ENCODE data around the gene ALDH1A3.

Gene ALDH1A3

DNA sequence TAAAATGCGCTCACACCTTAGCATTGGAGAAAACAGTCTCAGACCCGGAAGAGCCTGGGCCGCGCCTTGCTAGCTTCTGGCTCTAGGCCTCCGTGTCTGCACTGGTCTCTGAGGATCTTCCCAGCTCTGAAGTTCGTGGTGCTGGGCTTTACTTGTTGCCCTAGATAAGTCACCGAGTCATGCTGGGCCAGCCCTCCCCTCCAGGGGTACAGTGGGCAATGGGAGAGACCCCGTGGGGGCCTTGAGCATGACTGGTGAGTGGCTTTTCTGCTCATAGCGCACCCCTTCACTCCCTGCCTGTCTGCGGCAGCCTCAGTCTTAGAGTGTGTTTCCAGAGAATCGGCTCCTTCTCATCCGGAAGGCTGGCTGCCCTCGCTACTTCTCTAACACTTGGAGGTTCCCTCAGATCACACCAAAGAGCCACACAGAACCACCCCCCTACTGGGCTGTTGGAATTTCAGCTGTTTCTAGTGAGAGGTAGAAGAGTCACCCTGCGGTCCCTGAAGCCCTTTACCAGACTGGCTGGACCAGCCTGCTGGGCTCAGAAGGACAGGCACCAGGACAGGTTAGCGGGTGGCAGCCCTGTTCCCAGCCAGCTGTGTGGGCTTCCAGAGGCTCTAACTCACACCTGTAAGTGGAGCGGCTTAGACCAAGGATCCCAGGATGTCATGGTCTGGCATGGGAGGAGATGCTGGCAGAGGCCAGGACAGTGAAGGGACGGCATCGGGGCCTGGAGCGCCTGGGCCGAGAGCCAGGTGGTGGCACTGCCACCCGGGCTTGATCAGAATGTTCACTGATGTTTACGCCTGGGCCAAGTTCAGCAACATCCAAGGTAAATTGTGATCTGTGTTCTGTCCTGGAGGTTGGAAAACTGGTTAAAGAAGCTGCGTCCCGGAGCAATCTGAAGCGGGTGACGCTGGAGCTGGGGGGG is 17.9 kb downstream of the ALDH1A3 start:
- CTCF ChIA-PET = interaction anchor here (1.6 kb wide), 1 partner anchor 110 kb away, joined by 7 read pairs; no protein-coding TSS in a partner anchor
- no peak for DNase-seq
- Mint-ChIP-seq H3K4me1 (no peaks in the 10 kb centered on the region), H3K36me3 (no peaks in the 10 kb centered on the region), H3K27me3 (peaks cover 54% of the 10 kb centered on the region), H3K4me3 (no peak overlapping the region), H3K27ac (no peak overlapping the region), H3K9me3 (no peaks in the 10 kb centered on the region)

DNA sequence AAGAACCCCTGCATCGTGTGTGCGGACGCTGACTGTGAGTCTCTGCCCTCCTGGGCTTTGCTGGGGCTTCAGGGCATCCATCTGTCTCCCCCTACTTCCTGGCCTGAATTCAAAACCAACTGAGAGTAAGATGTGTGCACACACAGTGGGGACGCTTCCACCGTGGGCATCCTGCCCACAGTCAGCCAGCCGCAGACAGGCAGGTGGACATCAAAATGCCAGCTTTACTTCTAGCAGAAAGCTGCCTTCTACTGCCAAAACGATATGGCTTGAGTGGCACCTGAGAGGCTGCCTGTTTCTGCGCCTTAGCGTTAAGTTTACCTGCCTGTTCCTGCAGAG is 18.5 kb downstream of the ALDH1A3 start:
- H3K27ac Mint-ChIP-seq = no peak overlapping the region
- peaks cover 52% of the 10 kb centered on the region for H3K27me3 Mint-ChIP-seq
- no peaks in the 10 kb centered on the region for H3K9me3 Mint-ChIP-seq
- no peaks in the 10 kb centered on the region for H3K4me1 Mint-ChIP-seq
- no peaks in the 10 kb centered on the region for H3K36me3 Mint-ChIP-seq
- DNase-seq = no peak
- CTCF ChIA-PET = no interaction called here
- no peak overlapping the region for H3K4me3 Mint-ChIP-seq

DNA sequence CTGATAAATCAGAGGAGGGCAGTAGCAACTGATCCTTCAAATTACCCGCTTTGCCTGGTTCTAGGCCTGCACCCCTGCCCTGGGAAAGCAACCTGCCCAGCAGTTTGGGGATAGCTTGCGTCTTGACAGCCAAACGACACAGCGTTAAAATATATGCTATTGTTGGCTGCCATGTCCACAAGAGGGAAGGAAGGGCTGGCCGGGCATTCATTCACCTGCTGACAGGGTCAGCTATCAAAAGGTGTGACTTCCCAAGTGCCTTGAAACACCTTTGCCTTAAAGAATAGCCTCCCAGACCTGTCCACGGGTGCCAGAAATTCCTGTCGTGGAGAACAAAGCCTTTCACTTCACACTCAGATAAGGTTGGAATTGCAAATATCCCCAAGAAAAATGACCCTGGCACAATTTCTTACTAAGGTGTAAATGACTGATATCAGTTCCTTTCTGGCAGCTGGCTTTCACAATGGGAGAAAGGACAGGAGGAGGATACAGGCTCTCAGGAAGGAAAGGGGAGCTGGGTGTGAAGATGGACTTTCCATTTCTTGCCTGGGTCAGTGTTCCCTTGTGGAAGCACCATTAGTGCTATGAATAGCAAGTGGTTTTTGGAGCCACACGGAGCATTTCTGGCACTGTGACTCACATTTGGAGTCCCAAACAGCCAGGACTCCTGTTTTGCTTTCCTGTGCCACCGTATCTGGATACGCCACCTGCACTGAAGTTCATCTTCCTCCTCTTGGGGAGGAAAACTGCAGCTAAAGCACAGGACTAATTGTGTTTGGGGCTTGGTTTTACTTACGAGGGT is 19.2 kb downstream of the ALDH1A3 start:
- CTCF ChIA-PET = no interaction called here
- Mint-ChIP-seq H3K4me3 (no peak overlapping the region), H3K36me3 (no peaks in the 10 kb centered on the region), H3K4me1 (no peaks in the 10 kb centered on the region), H3K27me3 (peaks cover 44% of the 10 kb centered on the region), H3K9me3 (no peaks in the 10 kb centered on the region), H3K27ac (no peak overlapping the region)
- DNase-seq = no peak

GRCh38 chr15:100899601-100900000 is 20.0 kb downstream of the ALDH1A3 start:
- H3K4me3 Mint-ChIP-seq = no peak overlapping the region
- H3K4me1 Mint-ChIP-seq = no peaks in the 10 kb centered on the region
- CTCF ChIA-PET = interaction anchor here (0.6 kb wide), 1 partner anchor 108 kb away, joined by 4 read pairs; no protein-coding TSS in a partner anchor
- H3K9me3 Mint-ChIP-seq = no peaks in the 10 kb centered on the region
- H3K27ac Mint-ChIP-seq = no peak overlapping the region
- H3K27me3 Mint-ChIP-seq = peaks cover 42% of the 10 kb centered on the region
- no peak for DNase-seq
- no peaks in the 10 kb centered on the region for H3K36me3 Mint-ChIP-seq

DNA sequence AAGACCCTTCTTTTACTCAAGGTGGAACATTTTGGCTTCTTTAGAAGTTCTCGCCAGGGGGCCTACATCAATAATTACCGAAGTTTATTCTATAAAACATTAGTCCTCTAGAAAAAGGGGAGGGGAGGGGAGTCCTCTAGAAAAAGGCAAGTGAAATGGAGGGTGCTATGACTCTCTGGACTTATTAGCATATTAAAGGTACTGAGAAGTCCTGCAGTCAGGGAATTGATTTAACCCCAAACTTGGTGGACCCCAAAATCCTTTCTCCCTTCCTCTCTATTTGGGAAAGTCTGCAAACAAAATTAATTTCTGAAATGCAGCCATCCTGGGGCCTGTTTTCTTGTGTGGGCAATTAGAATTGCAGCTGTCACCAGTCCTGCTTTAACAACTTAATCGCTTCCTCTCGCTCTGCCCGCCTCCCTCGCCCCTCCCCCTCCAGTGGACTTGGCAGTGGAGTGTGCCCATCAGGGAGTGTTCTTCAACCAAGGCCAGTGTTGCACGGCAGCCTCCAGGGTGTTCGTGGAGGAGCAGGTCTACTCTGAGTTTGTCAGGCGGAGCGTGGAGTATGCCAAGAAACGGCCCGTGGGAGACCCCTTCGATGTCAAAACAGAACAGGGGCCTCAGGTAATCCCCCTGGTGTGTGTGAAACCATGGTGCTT is 20.6 kb downstream of the ALDH1A3 start:
- Mint-ChIP-seq H3K9me3 (no peaks in the 10 kb centered on the region), H3K27ac (no peak overlapping the region), H3K36me3 (no peaks in the 10 kb centered on the region), H3K4me1 (no peaks in the 10 kb centered on the region), H3K4me3 (no peak overlapping the region), H3K27me3 (peaks cover 41% of the 10 kb centered on the region)
- DNase-seq = no peak
- CTCF ChIA-PET = interaction anchor here (0.6 kb wide), 1 partner anchor 108 kb away, joined by 4 read pairs; no protein-coding TSS in a partner anchor

DNA sequence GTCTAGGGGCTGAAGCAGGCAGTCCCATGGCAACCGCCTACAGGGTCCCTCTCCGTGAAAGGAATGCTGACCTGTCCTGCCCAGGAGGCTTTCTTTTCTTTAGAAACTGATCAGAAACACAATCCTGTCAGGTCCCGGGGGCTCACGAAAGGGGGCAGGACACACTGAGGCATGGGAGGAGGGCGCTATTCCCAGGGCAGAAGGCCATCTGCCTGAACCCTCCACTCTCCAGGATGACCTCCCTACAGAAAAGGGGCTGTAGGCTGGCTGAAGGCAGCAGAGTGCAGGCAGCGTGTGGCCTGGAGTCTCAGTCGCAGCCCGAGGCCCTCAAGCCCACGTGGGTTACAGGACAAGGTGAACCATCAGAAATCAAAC is 21.2 kb downstream of the ALDH1A3 start:
- Mint-ChIP-seq H3K9me3 (no peaks in the 10 kb centered on the region), H3K4me1 (no peaks in the 10 kb centered on the region), H3K4me3 (no peak overlapping the region), H3K27ac (no peak overlapping the region), H3K27me3 (peaks cover 41% of the 10 kb centered on the region), H3K36me3 (no peaks in the 10 kb centered on the region)
- DNase-seq = no peak
- CTCF ChIA-PET = no interaction called here

GRCh38 chr15:100901296-100901695 is 21.7 kb downstream of the ALDH1A3 start:
- Mint-ChIP-seq H3K36me3 (no peaks in the 10 kb centered on the region), H3K27me3 (peaks cover 45% of the 10 kb centered on the region), H3K4me3 (no peak overlapping the region), H3K27ac (no peak overlapping the region), H3K4me1 (no peaks in the 10 kb centered on the region), H3K9me3 (no peaks in the 10 kb centered on the region)
- CTCF ChIA-PET = interaction anchor here (2.5 kb wide), 1 partner anchor 16 kb away, joined by 14 read pairs; the partner anchor contains the start of gene LRRK1
- DNase-seq = no peak

DNA sequence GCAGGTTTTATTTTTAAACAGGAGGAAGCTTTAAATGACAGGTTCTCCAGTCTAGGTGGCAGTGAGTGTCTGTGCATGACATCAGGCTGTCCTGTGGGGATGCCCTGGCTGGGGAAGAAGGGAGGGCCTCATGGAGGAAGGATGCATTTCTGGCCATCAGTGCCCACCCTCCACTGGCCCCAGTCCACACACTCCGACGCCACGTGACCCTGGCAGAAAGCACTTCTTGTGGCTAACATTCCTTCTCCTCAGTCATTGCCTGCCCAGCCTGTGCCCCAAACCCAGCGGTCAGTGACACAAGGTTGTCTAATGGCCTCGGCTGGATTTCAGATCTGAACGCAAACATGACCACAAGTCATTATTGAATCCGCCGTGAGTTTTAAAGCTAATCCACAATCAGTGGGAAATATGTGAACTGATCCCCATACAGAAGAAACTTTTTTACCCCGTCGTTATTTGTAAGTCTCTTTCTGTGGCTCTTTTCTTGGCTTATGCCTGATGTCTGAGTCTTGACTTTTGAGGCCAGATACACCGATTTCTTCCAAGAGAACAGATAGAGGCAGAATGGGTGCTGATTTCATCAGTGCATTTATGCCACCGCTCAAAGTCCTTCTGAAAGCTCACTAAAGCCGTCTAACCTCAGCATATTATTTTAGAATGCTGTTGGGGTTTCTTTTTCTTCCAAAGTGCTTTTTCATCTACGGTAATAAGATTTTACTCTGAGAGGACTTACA is 22.2 kb downstream of the ALDH1A3 start:
- H3K27ac Mint-ChIP-seq = no peak overlapping the region
- no peak for DNase-seq
- H3K4me3 Mint-ChIP-seq = no peak overlapping the region
- no peaks in the 10 kb centered on the region for H3K36me3 Mint-ChIP-seq
- CTCF ChIA-PET = interaction anchor here (2.5 kb wide), 1 partner anchor 15 kb away, joined by 14 read pairs; the partner anchor contains the start of gene LRRK1
- no peaks in the 10 kb centered on the region for H3K9me3 Mint-ChIP-seq
- peaks cover 45% of the 10 kb centered on the region for H3K27me3 Mint-ChIP-seq
- H3K4me1 Mint-ChIP-seq = no peaks in the 10 kb centered on the region

- DNase-seq = no peak
- CTCF ChIA-PET = interaction anchor here (2.5 kb wide), 1 partner anchor 15 kb away, joined by 14 read pairs; the partner anchor contains the start of gene LRRK1
- Mint-ChIP-seq H3K27ac (no peak overlapping the region), H3K9me3 (no peaks in the 10 kb centered on the region), H3K27me3 (peaks cover 40% of the 10 kb centered on the region), H3K4me1 (no peaks in the 10 kb centered on the region), H3K4me3 (no peak overlapping the region), H3K36me3 (no peaks in the 10 kb centered on the region)
Observed at GRCh38 chr15:100902436-100903167, 23.0 kb downstream of the ALDH1A3 start.

DNA sequence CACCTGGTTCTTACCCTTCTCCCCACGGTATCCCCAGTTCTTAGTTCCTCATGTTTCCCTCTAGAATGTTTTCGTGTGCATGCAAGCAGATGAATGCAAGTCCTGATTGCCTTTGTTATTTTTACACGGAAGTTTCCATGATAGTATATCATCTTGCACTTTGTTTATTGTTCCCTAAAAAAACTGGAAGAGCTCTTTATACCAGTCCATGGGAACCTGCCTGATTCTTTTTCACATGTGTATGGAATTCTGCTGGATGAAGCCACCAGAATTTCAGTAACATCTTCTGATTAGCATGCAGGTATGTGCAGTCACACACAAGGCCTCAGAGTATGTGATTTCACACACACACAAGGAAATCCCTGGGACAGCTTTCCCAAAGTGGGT is 23.5 kb downstream of the ALDH1A3 start:
- Mint-ChIP-seq H3K27ac (no peak overlapping the region), H3K4me3 (no peak overlapping the region)
- CTCF ChIA-PET = interaction anchor here (2.5 kb wide), 1 partner anchor 14 kb away, joined by 14 read pairs; the partner anchor contains the start of gene LRRK1

DNA sequence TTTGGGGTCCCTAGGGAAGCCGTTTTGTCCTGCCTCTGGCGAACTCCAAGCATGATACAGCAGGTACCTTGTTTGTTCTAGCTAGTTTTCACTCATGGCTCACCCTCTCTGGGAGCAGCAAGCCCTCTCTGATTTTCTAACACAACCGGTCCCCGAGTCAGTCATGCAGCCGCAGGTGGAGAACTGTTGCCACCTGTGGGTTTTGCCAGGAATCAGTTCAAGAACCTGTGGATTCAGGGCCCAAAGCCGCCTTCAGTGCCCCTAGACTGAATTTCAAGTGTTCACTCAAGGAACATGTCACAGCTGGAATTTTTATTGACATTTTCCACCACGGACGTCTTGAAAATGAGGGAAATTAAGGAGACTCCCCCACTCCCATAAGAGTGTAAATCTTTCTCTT is 26.2 kb downstream of the ALDH1A3 start:
- H3K27ac Mint-ChIP-seq = no peak overlapping the region
- CTCF ChIA-PET = interaction anchor here (1.0 kb wide), 1 partner anchor 12 kb away, joined by 5 read pairs; the partner anchor contains the start of gene LRRK1
- peaks cover 50% of the 10 kb centered on the region for H3K27me3 Mint-ChIP-seq
- H3K36me3 Mint-ChIP-seq = no peaks in the 10 kb centered on the region
- DNase-seq = no peak
- no peak overlapping the region for H3K4me3 Mint-ChIP-seq
- no peaks in the 10 kb centered on the region for H3K9me3 Mint-ChIP-seq
- H3K4me1 Mint-ChIP-seq = no peaks in the 10 kb centered on the region

More for the DNA sequence above, 23.5 kb downstream of the ALDH1A3 start:
- Mint-ChIP-seq H3K36me3 (no peaks in the 10 kb centered on the region), H3K9me3 (no peaks in the 10 kb centered on the region), H3K4me1 (no peaks in the 10 kb centered on the region), H3K27me3 (peaks cover 40% of the 10 kb centered on the region)
- DNase-seq = no peak

GRCh38 chr15:100908466-100908865 is 28.8 kb downstream of the ALDH1A3 start:
- H3K27me3 Mint-ChIP-seq = peaks cover 40% of the 10 kb centered on the region
- CTCF ChIA-PET = no interaction called here
- no peak for DNase-seq

DNA sequence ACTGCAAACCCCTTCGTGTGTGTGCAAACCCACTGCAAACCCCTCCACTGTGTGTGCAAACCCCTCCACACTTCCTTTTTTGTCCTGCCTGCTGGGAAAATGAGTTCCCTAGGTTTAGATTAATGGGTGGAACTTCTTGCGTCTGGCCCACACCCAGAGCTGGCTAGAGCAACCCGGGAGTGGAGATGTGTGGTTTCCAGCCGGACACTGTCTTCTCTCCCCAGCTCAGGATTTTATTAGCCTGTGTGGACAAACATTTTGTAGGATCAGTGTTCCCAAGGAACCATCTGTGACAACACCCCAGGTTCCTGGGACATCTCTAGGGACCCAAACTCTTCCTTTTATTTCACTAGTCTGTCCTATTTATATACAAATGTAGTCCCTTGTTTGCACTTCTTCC is 29.9 kb downstream of the ALDH1A3 start:
- H3K4me3 Mint-ChIP-seq = no peak overlapping the region
- peaks cover 48% of the 10 kb centered on the region for H3K27me3 Mint-ChIP-seq
- H3K27ac Mint-ChIP-seq = no peak overlapping the region
- no peak for DNase-seq
- H3K9me3 Mint-ChIP-seq = no peaks in the 10 kb centered on the region
- H3K4me1 Mint-ChIP-seq = no peaks in the 10 kb centered on the region
- H3K36me3 Mint-ChIP-seq = no peaks in the 10 kb centered on the region
- CTCF ChIA-PET = interaction anchor here (1.0 kb wide), 1 partner anchor 9 kb away, joined by 4 read pairs; the partner anchor contains the start of gene LRRK1

More at GRCh38 chr15:100908466-100908865, 28.8 kb downstream of the ALDH1A3 start:
- H3K36me3 Mint-ChIP-seq = no peaks in the 10 kb centered on the region
- H3K4me3 Mint-ChIP-seq = no peak overlapping the region
- no peaks in the 10 kb centered on the region for H3K9me3 Mint-ChIP-seq
- no peaks in the 10 kb centered on the region for H3K4me1 Mint-ChIP-seq
- H3K27ac Mint-ChIP-seq = no peak overlapping the region

Data from activated naive CD4-positive, alpha-beta T cell treated with anti-CD3 and anti-CD28 coated beads, Interleukin-2, amount 10 ng/mL, durations not matched to agents 7 days and 5 days (primary cell).